GM18520 (cell line): ENCODE results near the gene PPP4R4.
"Not testable (repeated sequence)": the region's sequence is repeated elsewhere in the genome, so short reads cannot be mapped to it uniquely, and the experiment has no call there.

Experiments used
- ATAC-seq: cut with Tn5 transposase; IDR thresholded peaks from one replicate; pipeline ENCODE4 v1.9.1; 2021; ENCODE audit not compliant: unreplicated experiment

PPP4R4 gene

GRCh38 chr14:94268582-94268981 lies 94.5 kb downstream of the PPP4R4 start:
- ATAC-seq = not testable (repeated sequence)

GRCh38 chr14:94269156-94269555 lies 95.0 kb downstream of the PPP4R4 start:
- ATAC-seq = no peak

DNA sequence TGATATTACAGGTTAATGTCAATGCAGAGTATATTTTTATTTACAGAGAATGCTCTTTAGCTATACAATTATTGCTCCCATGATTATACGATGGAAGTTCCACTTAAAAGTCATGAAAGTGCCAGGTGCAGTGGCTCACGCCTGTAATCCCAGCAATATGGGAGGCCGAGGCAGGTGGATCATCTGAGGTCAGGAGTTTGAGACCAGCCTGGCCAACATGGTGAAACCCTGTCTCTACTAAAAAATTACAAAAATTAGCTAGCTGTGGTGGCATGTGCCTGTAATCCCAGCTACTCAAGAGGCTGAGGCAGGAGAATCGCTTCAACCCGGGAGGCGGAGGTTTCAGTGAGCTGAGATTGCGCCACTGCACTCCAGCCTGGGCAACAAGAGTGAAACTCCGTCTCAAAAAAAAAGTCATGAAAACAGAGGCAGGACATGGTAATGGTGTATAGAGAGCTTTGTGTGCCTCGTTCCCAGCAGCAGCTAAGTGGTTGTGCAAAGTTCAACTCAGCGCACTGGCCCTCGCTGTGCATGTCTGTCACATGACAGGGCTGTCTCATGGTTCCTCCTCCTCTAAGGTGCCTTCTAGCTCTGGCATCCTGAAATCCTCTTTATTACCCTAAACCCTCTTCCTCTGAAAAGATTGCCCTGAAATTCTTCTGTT lies 102.9 kb downstream of the PPP4R4 start:
- ATAC-seq = not testable (repeated sequence)

GRCh38 chr14:94278731-94279130 lies 104.6 kb downstream of the PPP4R4 start:
- no peak for ATAC-seq

- ATAC-seq = no peak
These were observed 109.0 kb downstream of the PPP4R4 start for GRCh38 chr14:94282991-94283723.

GRCh38 chr14:94284221-94284620 lies 110.1 kb downstream of the PPP4R4 start:
- ATAC-seq = no peak

- no peak for ATAC-seq
These were observed 111.0 kb downstream of the PPP4R4 start for GRCh38 chr14:94285158-94285557.

GRCh38 chr14:94288610-94289465 lies 114.7 kb downstream of the PPP4R4 start:
- ATAC-seq = no peak

DNA sequence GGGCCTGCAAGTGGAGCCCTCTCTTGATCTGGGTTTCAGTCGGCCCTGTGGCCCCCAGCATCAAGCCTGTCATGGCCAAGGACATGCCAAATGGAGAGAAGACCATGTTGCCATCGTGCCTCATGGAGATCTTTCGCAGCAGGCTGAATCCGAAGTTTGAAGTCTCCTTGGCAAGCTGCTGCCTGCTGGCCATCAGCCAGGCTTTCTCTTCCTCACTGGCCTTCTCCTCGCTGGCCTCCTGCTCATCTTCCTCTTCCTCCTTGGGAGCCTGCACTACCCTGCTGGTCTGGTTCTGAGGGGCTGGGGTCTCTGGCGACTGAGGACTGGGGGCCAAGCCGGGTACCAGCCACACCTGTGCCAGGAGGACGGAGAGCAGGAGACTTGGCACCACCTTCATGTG lies 116.1 kb downstream of the PPP4R4 start:
- ATAC-seq = no peak

DNA sequence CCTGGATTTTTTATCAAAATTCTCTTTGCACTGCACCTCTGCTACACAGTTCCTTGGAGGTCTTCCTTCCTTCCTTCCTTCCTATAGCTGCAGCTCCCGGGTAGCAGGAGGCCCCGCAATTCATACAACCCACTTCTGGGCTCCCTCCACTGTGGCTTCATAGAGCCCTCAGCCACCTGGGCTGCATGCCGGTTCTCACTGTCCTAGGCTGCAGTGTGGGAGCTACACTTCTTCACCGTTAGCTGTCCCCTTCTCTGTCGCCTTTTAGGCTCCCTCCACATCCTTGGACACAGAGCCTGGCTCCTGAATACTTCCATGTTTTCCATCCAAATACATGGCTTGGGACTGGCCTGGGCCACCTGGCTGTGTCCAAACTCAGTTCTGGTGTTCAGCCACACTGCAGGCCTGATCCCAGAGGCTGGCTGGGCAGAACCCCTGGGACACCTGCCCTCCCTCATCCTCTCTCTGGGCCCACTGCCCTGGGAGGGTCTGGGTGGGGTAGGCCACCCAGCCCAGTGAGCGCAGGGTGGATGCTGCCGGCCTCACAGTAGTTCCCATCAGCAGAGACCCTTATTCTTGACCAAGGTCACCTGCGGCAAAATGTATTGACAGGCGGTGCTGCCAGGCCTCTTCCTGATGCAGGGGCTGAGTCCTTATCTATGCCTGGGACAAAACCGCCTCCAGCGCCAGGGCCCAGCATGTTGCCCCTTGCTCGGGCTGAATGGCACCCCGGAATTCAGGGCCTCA lies 117.2 kb downstream of the PPP4R4 start:
- no peak for ATAC-seq

- no peak for ATAC-seq
These were observed 117.9 kb downstream of the PPP4R4 start for GRCh38 chr14:94291906-94292525.

DNA sequence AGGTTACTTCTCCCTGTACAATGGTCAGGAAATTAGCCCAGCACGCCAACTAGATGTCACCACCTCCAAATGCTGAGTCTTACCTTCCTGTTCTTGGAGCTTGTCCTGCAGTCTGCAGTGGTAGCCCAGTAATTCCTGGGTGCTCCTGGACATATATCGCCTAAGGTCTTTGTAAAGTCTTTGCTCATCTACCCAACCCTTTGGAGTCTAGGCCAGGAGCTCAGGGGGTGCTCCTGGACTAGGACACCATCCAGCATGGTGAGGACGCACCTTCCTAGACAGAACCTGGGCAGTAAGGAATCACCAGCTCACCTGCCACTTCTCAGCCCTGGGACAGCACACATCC lies 118.4 kb downstream of the PPP4R4 start:
- ATAC-seq = no peak

DNA sequence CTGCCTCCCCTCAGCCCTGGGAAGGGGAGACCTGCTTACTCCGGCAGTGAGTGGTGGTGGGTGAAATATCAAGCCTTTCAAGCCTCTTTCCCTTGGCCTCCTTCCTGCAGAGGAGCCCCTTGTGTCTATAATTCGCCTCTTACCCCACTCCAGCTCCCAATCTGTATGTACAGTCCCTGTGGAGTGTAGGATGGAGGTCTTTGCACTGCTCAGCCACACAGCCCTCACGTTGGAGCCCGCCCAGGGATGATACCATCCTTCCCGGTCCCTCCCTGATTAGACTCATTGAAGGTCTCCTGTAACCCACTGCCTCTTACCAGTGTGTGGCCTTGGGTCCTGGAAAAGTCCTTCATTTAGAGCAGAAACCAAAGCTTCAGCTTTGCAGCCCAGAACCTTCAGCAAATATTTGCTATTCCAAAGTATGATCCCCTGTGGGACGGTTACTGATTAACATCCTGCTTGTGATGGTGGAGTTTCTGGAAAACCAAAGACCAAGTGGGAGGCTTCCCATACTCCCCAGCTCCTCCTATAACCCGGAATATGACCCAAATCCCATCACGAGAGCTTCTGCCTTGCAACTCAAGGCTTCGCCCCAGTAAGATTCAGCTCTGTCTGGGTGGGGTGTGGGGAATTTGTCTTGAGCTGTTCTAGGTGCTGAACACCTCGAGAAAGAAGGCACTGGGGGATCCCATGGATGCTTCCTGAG lies 118.9 kb downstream of the PPP4R4 start, which contains the start of gene SERPINA10:
Gene SERPINA10, minus strand, starts transcription at position 397 of the 706 bp plus-strand sequence. CDS start 2,675 bp downstream, outside the sequence.
- no peak for ATAC-seq

DNA sequence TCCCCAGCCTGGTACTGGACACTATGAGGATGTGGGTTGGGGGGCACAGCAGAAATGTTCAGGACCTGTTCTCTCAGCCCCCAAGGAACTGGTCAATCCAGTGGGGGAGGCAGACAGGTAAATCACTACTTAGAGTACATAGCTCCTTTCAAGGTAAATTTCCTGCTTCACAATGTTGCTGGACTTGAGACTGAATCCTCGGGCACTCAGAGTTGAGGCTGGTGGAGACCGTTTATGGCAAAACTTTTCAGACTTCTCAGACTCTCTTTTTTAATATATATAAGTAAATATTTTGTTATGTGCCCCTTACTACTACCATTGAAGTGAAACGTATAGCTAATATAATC lies 119.4 kb downstream of the PPP4R4 start:
- ATAC-seq = no peak

GRCh38 chr14:94295360-94296180 lies 121.4 kb downstream of the PPP4R4 start:
- no peak for ATAC-seq

GRCh38 chr14:94296181-94296545 lies 122.0 kb downstream of the PPP4R4 start:
- ATAC-seq = not testable (repeated sequence)

- no peak for ATAC-seq
These were observed 124.0 kb downstream of the PPP4R4 start for GRCh38 chr14:94298130-94298529.

DNA sequence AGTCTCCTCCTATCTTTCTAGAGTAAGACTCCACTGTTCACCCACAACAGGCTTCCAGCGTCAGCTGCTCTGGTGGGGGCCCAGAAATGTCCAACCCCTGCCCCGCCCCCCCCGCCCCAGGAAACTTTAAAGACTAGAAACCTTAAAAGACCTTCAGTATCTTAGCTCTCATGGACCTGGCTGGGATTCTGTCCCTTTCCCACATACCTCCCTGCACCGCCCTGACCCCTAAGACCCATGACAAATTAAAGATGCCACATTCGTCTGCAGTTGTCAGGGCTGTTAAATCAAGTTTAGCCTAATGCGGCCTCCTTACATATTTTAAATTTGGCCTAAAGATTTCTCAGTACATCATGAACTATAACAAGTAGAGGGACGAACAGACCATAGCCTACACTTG lies 129.0 kb downstream of the PPP4R4 start:
- no peak for ATAC-seq

DNA sequence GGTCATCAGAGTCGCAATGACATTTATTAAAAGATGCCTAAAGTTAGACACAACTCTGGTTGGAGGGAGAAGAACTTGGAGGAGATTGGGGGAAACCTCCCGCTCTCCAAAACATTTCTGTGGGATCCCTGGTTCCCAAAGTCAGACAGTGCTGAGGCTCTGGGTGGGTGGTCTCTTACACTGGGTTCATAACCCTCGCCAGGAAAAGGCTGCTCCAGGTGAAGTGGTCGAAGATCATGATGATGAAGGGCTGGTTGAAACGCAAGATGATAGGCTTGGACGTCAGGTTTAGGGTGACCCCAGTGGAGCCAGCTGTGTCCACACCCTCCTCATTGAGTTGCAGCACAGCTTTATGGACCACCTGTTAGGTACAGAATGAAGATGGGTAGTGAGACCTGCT lies 130.1 kb downstream of the PPP4R4 start:
- ATAC-seq = no peak
